IPS-NIHi11 (cell line): ENCODE results near the gene C8A.

ENCODE experiments used
- DNase-seq: peaks from one replicate; pipeline ENCODE4 v3.0.0; 2012; ENCODE audit warnings: mixed read lengths, low spot score

C8A gene

GRCh38 chr1:56837244-56837939 lies 17.2 kb upstream of the C8A start:
- no peak for DNase-seq

- DNase-seq: no peak
Observed at GRCh38 chr1:56838759-56839158, 15.8 kb upstream of the C8A start.

GRCh38 chr1:56843544-56843943 lies 11.1 kb upstream of the C8A start:
- DNase-seq: no peak

DNA sequence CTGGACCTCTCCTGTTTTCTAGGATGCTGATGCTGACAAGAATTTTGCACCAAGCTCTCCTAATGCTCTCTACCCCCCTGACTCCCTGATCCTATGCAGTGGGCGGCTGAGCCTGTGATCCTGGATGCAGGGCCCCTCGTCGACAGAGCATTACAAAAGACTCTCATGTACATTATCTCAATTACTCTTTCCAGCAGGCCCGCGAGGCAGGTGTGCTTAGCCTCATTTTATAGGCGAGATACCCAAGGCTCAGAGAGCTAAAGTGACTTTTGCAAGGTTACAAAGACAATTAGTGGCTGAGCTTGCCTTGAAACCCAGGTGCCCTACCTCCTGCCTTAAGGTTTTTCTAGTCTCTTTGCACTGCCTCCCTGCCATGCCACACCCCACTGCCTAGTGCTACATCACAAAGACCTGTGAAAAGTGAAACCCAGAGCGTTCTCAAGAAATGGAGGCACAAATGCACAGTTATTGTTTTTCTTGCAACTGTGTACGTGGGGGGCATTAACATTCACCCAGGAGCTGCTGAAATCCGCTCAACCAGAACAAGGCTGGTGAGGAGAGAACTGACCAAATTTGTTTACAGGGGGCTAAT lies 10.0 kb upstream of the C8A start:
- DNase-seq: no peak

DNA sequence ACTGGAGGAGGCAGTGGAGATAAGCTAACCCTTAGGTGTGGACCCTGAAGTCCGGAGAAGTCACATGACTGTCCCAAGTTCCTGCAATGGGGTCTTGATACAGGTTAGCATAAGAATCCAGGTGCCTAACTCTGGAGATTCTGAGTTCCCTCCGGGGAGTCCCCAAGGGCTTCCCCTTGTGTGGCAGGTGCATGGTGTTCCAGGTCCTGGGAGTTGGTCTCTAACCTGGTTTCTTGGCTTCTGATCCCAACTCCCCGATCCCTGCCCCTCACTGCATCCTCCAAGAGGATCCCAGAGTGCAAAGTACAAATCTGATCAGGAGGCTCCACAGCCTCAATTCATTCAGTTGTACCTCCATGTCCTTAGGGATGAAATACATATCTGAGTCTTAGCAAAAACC lies 9.3 kb upstream of the C8A start:
- no peak for DNase-seq

DNA sequence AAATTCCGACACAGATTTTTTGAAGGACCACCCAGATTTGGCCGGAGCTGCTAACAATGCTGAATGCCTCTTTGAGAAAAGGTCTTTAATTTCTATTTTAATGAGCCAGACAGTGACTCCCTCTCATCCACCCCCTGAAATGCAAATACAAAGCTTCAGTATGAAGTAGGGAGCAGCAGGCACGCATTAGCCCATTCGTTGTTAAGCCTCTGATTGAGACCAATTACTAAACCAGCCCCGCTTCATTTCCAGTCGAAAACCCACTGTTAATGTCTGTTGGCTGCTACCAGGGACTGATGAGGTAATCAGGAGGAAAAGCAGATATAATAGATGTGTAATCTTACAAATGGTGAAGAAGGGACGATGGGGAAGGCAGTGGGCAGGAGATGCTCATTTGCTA lies 4.8 kb upstream of the C8A start:
- no peak for DNase-seq

- DNase-seq: no peak
Observed at GRCh38 chr1:56850411-56850810, 4.2 kb upstream of the C8A start.

DNA sequence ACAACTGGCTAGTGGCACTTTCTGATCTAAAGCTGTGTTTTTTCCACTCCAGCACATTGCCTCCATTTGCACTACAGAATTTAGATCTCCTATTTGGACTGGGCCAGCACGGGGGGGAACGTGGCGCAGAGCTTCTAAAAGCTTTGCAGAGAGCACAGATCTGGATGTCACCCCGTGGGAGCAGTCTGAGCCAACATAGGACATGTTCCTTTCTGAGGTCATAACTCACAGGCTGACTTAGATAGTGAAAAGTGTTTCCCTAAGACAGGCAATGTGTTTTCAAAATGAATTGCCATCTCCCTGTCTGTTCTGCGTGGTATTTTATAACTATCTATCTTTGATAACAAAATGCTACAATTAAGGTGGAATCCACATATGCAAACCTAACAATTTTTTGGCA lies 3.7 kb upstream of the C8A start:
- DNase-seq: no peak

DNA sequence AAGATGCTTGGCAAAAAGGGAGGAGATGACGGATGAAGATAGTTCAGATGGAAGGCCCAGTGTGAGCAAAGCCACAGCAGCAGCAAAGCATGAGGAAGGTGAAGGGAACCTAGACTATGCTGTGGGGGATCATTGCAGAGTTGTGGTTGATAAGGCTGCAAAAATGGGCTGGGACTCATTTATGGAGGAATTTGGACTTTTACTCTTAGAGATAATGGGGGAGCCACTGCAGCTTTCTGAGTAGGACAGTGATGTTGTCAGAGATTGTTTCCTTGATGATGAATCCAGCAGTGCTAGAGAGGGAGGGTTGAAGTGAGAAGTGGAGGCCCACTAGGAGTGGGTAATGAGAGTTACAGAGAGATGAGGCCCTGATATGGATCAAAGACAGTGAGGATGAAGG lies 2.1 kb upstream of the C8A start:
- no peak for DNase-seq

- no peak for DNase-seq
Observed at GRCh38 chr1:56855190-56855589, 593 bp downstream of the C8A start.

DNA sequence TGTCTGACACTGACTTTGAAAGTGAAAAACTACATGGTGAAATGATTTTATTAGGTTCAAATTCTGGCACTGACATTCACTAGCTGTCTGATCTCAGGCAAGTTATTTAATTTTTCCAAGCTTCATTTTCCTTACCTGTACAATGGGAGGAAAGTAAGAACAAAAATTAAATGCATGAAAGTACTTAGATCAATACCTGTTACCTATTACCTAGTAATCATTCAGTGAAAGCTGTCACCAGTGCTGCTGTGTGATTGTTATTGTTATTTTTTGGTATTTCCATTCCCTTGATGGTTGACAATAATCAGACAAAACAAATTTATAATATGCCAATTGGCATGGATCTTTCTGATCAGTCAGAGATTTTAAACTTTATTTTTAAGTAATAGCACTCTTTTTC lies 1.6 kb downstream of the C8A start:
- no peak for DNase-seq

DNA sequence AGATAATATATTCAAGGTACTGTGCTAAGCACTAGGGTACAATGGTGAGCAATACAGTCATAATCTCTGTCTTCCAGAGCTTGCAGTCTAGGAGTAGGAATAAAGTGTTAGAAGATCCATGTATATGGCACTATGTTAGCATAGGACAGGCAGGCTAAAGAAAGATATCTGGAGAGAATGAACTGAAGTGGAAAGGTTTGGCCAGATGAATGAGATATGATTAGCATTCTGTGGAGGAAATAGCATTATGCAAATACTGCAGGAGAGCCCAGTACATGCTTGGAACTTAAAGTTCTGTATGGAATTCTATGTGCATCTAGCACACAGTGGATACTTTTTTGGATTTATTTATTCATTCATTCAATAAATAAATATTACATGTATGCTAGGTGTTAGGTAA lies 4.7 kb downstream of the C8A start:
- DNase-seq: no peak

DNA sequence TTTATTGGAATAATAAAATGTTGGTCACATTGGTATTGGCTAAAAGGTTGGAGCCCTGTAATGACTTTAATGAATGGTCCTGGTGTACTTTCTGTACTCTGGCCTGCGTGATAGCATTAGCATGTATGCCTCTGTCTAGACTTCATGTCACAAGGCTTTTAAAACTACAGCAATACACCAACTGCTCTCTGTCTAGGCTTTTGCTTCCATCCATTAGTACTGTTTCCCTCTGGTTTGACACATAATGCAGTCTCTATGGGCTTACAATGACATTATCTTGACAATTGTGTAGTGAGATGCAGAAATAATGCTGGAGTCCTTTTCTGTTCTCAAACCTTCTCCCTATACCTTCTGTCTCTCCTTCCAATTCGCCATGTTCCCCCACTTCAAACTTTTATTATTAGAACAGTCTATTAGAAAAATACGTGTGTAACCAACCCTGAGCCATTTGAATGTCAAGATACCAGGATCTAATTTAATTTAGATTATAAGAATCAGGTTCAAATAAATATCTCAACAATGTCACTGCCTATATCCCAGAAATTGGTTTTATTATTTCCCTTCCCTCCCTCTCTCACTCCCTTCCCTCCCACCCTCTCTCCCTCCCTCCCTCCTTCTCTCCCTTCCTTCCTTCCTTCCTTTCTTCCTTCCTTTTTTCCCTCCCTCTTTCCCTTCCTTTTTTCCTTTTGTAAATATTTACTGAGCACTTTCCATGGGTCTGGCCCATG lies 8.8 kb downstream of the C8A start:
- DNase-seq: no peak

- DNase-seq: no peak
Observed at GRCh38 chr1:56864430-56864829, 9.8 kb downstream of the C8A start.

DNA sequence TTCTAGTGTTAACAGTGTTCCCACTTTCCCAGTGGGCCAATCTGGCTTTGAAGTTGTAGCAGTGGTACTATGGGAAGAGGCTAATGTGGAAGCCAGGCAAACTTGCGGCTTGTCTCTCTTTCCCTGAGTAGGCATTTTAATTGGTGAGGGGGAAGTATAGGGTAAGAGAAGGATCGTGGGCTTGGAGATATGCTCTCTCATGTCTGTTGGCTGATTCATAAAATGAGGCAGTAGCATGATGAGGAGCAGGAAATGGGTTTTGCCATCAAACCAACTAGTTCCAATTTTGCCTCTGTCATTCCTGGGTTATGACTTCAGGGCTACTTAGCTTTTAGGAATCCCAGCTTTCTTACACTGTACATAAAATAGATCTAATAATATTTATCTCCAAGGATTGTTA lies 12.1 kb downstream of the C8A start:
- no peak for DNase-seq

- DNase-seq: no peak
Observed at GRCh38 chr1:56867491-56867890, 12.9 kb downstream of the C8A start.

DNA sequence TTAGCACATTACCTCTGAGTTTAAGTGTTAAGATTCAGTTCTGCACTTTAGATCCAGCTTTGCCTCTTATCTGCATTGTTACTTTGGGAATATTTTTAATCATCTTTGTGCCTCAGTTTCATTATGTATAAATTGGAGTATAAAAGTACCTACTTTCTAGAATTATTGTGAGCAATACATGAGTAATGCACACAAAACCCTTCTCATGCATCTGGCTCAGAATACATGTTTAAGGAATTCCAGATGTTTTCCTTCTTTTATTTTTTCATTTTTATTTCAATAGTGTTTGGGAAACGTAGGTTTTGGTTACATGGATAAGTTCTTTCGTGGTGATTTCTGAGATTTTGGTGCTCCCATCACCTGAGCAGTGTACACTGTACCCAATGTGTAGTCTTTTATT lies 14.2 kb downstream of the C8A start:
- no peak for DNase-seq

- no peak for DNase-seq
Observed at GRCh38 chr1:56872597-56872996, 18.0 kb downstream of the C8A start.

DNA sequence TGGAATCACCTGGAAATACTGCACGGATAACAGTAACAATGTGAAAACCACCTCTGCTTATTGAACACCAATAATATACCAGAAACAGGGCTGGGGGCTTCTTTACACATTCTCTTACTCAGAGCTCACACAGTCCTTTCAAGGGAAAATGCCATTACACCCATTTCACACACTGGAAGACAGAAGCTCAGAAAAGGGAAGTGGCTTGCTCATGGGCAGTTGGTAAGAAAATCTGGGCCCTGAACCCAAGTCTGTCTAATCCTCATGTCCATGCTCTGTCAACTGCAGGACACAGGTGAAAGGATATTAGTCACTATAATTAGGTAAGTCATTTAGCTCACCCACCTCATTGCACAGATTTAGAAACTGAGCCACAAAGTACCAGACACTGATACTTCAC lies 18.6 kb downstream of the C8A start:
- DNase-seq: no peak

DNA sequence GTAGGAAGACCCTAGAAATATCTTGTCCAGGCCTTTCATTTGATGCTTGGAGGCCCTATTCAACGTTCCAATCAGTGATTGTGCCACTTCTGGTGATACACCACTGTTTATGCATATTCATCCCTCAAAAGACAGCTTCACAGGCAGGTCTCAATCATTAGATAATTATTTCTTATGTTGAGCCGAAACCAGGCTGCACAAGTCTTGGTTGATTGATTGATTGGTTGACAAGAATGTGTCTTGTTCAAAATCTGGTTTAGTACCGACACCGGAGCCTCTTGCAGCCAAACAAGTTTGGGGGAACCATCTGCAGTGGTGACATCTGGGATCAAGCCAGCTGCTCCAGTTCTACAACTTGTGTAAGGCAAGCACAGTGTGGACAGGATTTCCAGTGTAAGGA lies 20.1 kb downstream of the C8A start:
- no peak for DNase-seq

GRCh38 chr1:56877973-56878372 lies 23.4 kb downstream of the C8A start:
- DNase-seq: no peak

DNA sequence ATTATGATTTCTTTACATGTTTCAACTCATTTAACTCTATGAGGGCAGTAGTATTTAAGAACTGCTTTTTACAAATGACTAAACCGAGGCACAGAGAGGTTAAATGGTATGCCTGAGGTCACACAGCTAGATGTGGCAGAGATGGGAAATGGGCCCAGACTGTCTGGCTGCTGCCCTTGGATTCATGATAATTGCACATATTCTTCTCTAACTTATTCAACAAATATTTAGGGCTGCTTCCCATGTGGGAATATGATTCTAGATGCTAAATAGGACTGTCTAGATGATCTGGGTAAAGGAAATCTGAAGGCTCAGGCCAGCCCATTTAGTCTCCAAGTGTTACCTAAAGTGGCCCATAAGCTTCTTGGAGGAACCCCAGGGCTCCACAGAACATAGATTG lies 26.2 kb downstream of the C8A start:
- no peak for DNase-seq

- no peak for DNase-seq
Observed at GRCh38 chr1:56881417-56881816, 26.8 kb downstream of the C8A start.

DNA sequence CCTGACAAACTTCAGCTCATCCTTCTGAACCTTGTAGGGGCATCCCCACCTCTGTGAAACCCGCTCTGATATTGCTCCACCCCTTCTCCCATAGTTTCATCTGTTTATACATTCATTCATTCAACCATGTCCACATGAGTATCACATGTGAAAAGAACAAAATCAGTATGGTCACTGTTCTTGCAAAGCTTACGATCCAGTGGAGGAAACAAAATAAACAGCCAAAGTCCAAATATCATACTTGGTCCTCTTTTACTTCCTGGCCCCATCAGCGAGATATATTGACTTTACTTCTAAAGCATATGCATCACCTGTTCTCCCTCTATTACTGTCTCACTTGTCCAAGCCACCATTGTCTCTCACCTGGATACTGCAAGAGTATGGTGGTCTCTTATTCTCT lies 35.6 kb downstream of the C8A start:
- no peak for DNase-seq
